IMR-90 (cell line): Measurements from ENCODE around the gene HIGD2B.

Experiments
- MAFK ChIP-seq: IDR thresholded peaks from 2 replicates; pipeline ENCODE4 v1.6.1; 2012; ENCODE audit warnings: low read depth, low read length, improper control_type of control experiment
- MAZ ChIP-seq: IDR thresholded peaks from 2 replicates; pipeline ENCODE4 v1.6.1; 2012; ENCODE audit warnings: low read depth, mild to moderate bottlenecking, low read length, improper control_type of control experiment, moderate library complexity, borderline replicate concordance
- POLR2A ChIP-seq: IDR thresholded peaks from 2 replicates; pipeline ENCODE4 v1.6.1; 2012; ENCODE audit warnings: mild to moderate bottlenecking, low read depth, low read length
- RAD21 ChIP-seq: IDR thresholded peaks from 2 replicates; pipeline ENCODE4 v1.6.1; 2012; ENCODE audit warnings: low read length, improper control_type of control experiment
- SMC3 ChIP-seq: fragments of 150-350 bp; IDR thresholded peaks from 2 replicates; pipeline ENCODE4 v1.6.1; 2016; ENCODE audit warnings: low read depth, mild to moderate bottlenecking, antibody characterized with exemption, low read length, moderate library complexity
- TF ChIP-seq, protein P1 (sequence below): conservative IDR thresholded peaks from 2 replicates; pipeline ENCODE4 v1.5.1; 2012; ENCODE audit warnings: mild to moderate bottlenecking, low read depth, low read length, improper control_type of control experiment
- TF ChIP-seq, protein P2 (sequence below): fragments of 150-350 bp; IDR thresholded peaks from 2 replicates; pipeline ENCODE4 v1.6.1; 2017; ENCODE audit warnings: mild to moderate bottlenecking, antibody characterized with exemption, low read length, low read depth

DNA sequence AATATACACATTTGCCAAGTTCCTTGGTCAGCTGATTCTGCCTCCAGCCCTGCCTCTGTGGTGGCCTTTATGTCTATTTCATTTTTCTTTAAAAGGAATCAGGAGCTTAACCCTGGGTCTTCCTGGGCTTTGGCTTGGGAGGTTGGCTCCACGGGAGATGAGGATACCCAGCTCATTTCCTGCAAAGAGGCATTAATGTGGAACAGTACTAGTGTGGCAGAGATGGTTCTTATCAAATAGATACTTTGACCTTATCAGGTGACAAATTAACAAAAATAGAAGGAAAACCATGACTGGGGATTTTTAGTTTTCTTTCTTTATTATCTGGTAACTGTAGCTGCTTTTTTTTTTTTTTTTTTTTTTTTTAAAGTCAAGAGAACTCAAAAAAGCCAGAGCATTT, 42.8 kb upstream of the HIGD2B start:
- TF ChIP-seq, protein P1, sequence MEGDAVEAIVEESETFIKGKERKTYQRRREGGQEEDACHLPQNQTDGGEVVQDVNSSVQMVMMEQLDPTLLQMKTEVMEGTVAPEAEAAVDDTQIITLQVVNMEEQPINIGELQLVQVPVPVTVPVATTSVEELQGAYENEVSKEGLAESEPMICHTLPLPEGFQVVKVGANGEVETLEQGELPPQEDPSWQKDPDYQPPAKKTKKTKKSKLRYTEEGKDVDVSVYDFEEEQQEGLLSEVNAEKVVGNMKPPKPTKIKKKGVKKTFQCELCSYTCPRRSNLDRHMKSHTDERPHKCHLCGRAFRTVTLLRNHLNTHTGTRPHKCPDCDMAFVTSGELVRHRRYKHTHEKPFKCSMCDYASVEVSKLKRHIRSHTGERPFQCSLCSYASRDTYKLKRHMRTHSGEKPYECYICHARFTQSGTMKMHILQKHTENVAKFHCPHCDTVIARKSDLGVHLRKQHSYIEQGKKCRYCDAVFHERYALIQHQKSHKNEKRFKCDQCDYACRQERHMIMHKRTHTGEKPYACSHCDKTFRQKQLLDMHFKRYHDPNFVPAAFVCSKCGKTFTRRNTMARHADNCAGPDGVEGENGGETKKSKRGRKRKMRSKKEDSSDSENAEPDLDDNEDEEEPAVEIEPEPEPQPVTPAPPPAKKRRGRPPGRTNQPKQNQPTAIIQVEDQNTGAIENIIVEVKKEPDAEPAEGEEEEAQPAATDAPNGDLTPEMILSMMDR: no peak
- TF ChIP-seq, protein P2, sequence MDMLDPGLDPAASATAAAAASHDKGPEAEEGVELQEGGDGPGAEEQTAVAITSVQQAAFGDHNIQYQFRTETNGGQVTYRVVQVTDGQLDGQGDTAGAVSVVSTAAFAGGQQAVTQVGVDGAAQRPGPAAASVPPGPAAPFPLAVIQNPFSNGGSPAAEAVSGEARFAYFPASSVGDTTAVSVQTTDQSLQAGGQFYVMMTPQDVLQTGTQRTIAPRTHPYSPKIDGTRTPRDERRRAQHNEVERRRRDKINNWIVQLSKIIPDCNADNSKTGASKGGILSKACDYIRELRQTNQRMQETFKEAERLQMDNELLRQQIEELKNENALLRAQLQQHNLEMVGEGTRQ: no peak
- TF ChIP-seq POLR2A (no peak), SMC3 (no peak), MAZ (no peak), MAFK (no peak), RAD21 (no peak)
